RWPE1 (cell line): ENCODE data around the gene LBH.

Experiments
- CTCF ChIA-PET: fragments of 350-600 bp; sonication (Branson Sonifier 250); formaldehyde crosslinking; extraction: SDS; loops from one replicate; lab custom pipeline; 2021; lab: Yijun Ruan, JAX
- POLR2A ChIA-PET: fragments of 400-600 bp; formaldehyde crosslinking; extraction: SDS; loops from one replicate; lab custom pipeline; 2020; ENCODE audit warnings: antibody characterized with exemption; ENCODE audit not compliant: low non-redundant PET; lab: Yijun Ruan, JAX
- DNase-seq: peaks from one replicate; pipeline ENCODE4 v3.0.0; 2012; ENCODE audit warnings: low spot score
- H3K27ac ChIP-seq: fragments of 450-650 bp; 2 replicates; pipeline ENCODE4 v1.5.1; 2017
- CTCF ChIP-seq: fragments of 450-650 bp; conservative IDR thresholded peaks from 2 replicates; pipeline ENCODE4 v1.5.1; 2017; ENCODE audit warnings: low read depth, mild to moderate bottlenecking

The LBH gene

GRCh38 chr2:30287857-30288513 lies 56.7 kb downstream of the LBH start:
- H3K27ac ChIP-seq, result no peak overlapping the region
- no peak for DNase-seq
- TF ChIP-seq CTCF, result no peak
- ChIA-PET CTCF (interaction anchor here (0.6 kb wide), 1 partner anchor 49 kb away, joined by 3 read pairs; no protein-coding TSS in a partner anchor), POLR2A (no interaction called here)

- CTCF ChIA-PET, result interaction anchor here (0.6 kb wide), 1 partner anchor 49 kb away, joined by 3 read pairs; no protein-coding TSS in a partner anchor
- H3K27ac ChIP-seq, result no peak overlapping the region
- POLR2A ChIA-PET, result no interaction called here
- TF ChIP-seq CTCF, result no peak
- DNase-seq, result no peak
Measured at GRCh38 chr2:30288561-30288960, 57.2 kb downstream of the LBH start.

- ChIA-PET CTCF (no interaction called here), POLR2A (no interaction called here)
Measured at GRCh38 chr2:30293303-30293921, 62.1 kb downstream of the LBH start.

GRCh38 chr2:30294133-30294532 lies 62.8 kb downstream of the LBH start:
- no peak for TF ChIP-seq CTCF
- ChIA-PET POLR2A (no interaction called here), CTCF (no interaction called here)
- H3K27ac ChIP-seq, result no peak overlapping the region
- no peak for DNase-seq

More at GRCh38 chr2:30293303-30293921, 62.1 kb downstream of the LBH start:
- peak; percentile 24 for DNase-seq
- no peak for TF ChIP-seq CTCF
- H3K27ac ChIP-seq, result no peak overlapping the region

GRCh38 chr2:30296496-30296895 lies 65.2 kb downstream of the LBH start:
- ChIA-PET CTCF (no interaction called here), POLR2A (no interaction called here)
- TF ChIP-seq CTCF, result no peak
- H3K27ac ChIP-seq, result no peak overlapping the region
- DNase-seq, result no peak

GRCh38 chr2:30298302-30298701 lies 67.0 kb downstream of the LBH start:
- DNase-seq, result no peak
- ChIA-PET POLR2A (no interaction called here), CTCF (no interaction called here)
- no peak for TF ChIP-seq CTCF
- H3K27ac ChIP-seq, result no peak overlapping the region
